Hepatic stellate cell (primary cell): Measurements from ENCODE around the gene PDIK1L.

Source experiments
- DNase-seq: peaks from one replicate; pipeline ENCODE4 v3.0.0; 2011; ENCODE audit warnings: low spot score

PDIK1L gene

GRCh38 chr1:26111530-26112406 is at the start of gene PDIK1L:
Gene PDIK1L, plus strand, starts transcription at chr1:26111824. Its CDS starts 2,485 bp downstream, at chr1:26114309.
- peak; percentile 90 for DNase-seq

GRCh38 chr1:26064553-26064952 is 47.1 kb upstream of the PDIK1L start:
- DNase-seq = no peak

GRCh38 chr1:26066160-26066559 is 45.5 kb upstream of the PDIK1L start:
- DNase-seq = no peak

- no peak for DNase-seq
Measured at GRCh38 chr1:26066857-26067256, 44.8 kb upstream of the PDIK1L start.

- no peak for DNase-seq
Measured at GRCh38 chr1:26067432-26067911, 44.2 kb upstream of the PDIK1L start, which contains the start of gene TRIM63. Gene TRIM63, minus strand, starts transcription at chr1:26067630. Its CDS starts 136 bp downstream, at chr1:26067494.

GRCh38 chr1:26069941-26070295 is 41.7 kb upstream of the PDIK1L start:
- no peak for DNase-seq

GRCh38 chr1:26070296-26070962 is 41.2 kb upstream of the PDIK1L start:
- DNase-seq = no peak

- no peak for DNase-seq
Measured at GRCh38 chr1:26070963-26071342, 40.7 kb upstream of the PDIK1L start.

- DNase-seq = no peak
Measured at GRCh38 chr1:26072305-26072704, 39.3 kb upstream of the PDIK1L start.

- DNase-seq = no peak
Measured at GRCh38 chr1:26075421-26076144, 36.0 kb upstream of the PDIK1L start.

GRCh38 chr1:26077524-26077923 is 34.1 kb upstream of the PDIK1L start:
- no peak for DNase-seq

- no peak for DNase-seq
Measured at GRCh38 chr1:26078286-26079177, 33.1 kb upstream of the PDIK1L start.

GRCh38 chr1:26079178-26079563 is 32.5 kb upstream of the PDIK1L start:
- no peak for DNase-seq

- DNase-seq = no peak
Measured at GRCh38 chr1:26079960-26080814, 31.4 kb upstream of the PDIK1L start.

GRCh38 chr1:26081267-26082019 is 30.2 kb upstream of the PDIK1L start:
- DNase-seq = no peak

- DNase-seq = no peak
Measured at GRCh38 chr1:26082020-26082350, 29.6 kb upstream of the PDIK1L start.

GRCh38 chr1:26083208-26083607 is 28.4 kb upstream of the PDIK1L start:
- DNase-seq = peak; percentile 42

GRCh38 chr1:26084091-26084561 is 27.5 kb upstream of the PDIK1L start:
- no peak for DNase-seq

GRCh38 chr1:26084844-26085243 is 26.8 kb upstream of the PDIK1L start:
- DNase-seq = no peak

GRCh38 chr1:26089125-26089524 is 22.5 kb upstream of the PDIK1L start:
- DNase-seq = no peak
